ENCODE data around the gene MRPS31. TPM values are rescaled to one million over a fixed set of nuclear protein-coding genes. Genes with fewer than 3 reads are reported as not detected.
A peak's percentile ranks its signal among the peaks of the same experiment; 100 is the strongest.

Gene MRPS31
- total RNA-seq, 2 donors from 2014 or later = 32.0 to 38.7 TPM

- no peak overlapping the region for H3K27ac Mint-ChIP-seq
- whole genome bisulfite sequencing, 2 experiments (ENCODE audit: insufficient coverage in 1 of 2, insufficient read length in 1 of 2) = 100% methylated on average over 1 of the region's 2 CpGs; no CpG with 5 or more reads in 1 of the 2 experiments
- Histone ChIP-seq H3K36me3 (ENCODE audit: control insufficient read depth, insufficient read depth, low read length) (peaks cover 18% of the 10 kb centered on the region), H3K4me3 (ENCODE audit: low read length) (no peak overlapping the region), H3K4me1 (ENCODE audit: control insufficient read depth, insufficient read depth, low read length) (no peaks in the 10 kb centered on the region), H3K27ac (ENCODE audit: low read depth, low read length) (no peak overlapping the region), H3K9ac (ENCODE audit: extremely low read depth, low read length, poor library complexity, severe bottlenecking) (no peak overlapping the region), H3K9me3 (ENCODE audit: control insufficient read depth, low read length) (peaks cover 19% of the 10 kb centered on the region), H3K27me3 (ENCODE audit: control insufficient read depth, insufficient read depth, low read length, poor library complexity, severe bottlenecking) (no peaks in the 10 kb centered on the region)
- H3K27me3 Mint-ChIP-seq (ENCODE audit: insufficient read depth) = peaks cover 14% of the 10 kb centered on the region
- H3K4me3 Mint-ChIP-seq = no peak overlapping the region
- no peak for TF ChIP-seq CTCF (conservative IDR thresholded peaks at IDR 0.05)
- H3K9me3 Mint-ChIP-seq = peaks cover 20% of the 10 kb centered on the region
- no peak for DNase-seq
- peaks cover 32% of the 10 kb centered on the region for H3K36me3 Mint-ChIP-seq (ENCODE audit: low read depth)
- H3K4me1 Mint-ChIP-seq = no peaks in the 10 kb centered on the region
Observed at GRCh38 chr13:40814803-40815202, 43.8 kb upstream of the MRPS31 start.

GRCh38 chr13:40813667-40814454 lies 42.9 kb upstream of the MRPS31 start:
- no peaks in the 10 kb centered on the region for H3K27me3 ChIP-seq (ENCODE audit: control insufficient read depth, insufficient read depth, low read length, poor library complexity, severe bottlenecking)
- peaks cover 13% of the 10 kb centered on the region for H3K27me3 Mint-ChIP-seq (ENCODE audit: insufficient read depth)
- no peak overlapping the region for H3K4me3 Mint-ChIP-seq
- peaks cover 19% of the 10 kb centered on the region for H3K9me3 ChIP-seq (ENCODE audit: control insufficient read depth, low read length)
- no peak overlapping the region for H3K4me3 ChIP-seq (ENCODE audit: low read length)
- DNase-seq = peak; percentile 68
- H3K4me1 ChIP-seq (ENCODE audit: control insufficient read depth, insufficient read depth, low read length) = no peaks in the 10 kb centered on the region
- H3K27ac ChIP-seq (ENCODE audit: low read depth, low read length) = no peak overlapping the region
- H3K9me3 Mint-ChIP-seq = peaks cover 20% of the 10 kb centered on the region
- peaks cover 41% of the 10 kb centered on the region for H3K36me3 Mint-ChIP-seq (ENCODE audit: low read depth)
- no peak overlapping the region for H3K9ac ChIP-seq (ENCODE audit: extremely low read depth, low read length, poor library complexity, severe bottlenecking)
- no peak overlapping the region for H3K27ac Mint-ChIP-seq
- 77 to 80% methylated on average over 3 to 7 of the region's 7 CpGs for WGBS, 2 experiments (ENCODE audit: insufficient coverage in 1 of 2, insufficient read length in 1 of 2)
- H3K36me3 ChIP-seq (ENCODE audit: control insufficient read depth, insufficient read depth, low read length) = peaks cover 28% of the 10 kb centered on the region
- peak; percentile 78 for TF ChIP-seq CTCF (conservative IDR thresholded peaks at IDR 0.05)
- no peaks in the 10 kb centered on the region for H3K4me1 Mint-ChIP-seq

GRCh38 chr13:40812724-40813445 lies 41.9 kb upstream of the MRPS31 start:
- Mint-ChIP-seq H3K4me1 (peaks cover 3% of the 10 kb centered on the region), H3K36me3 (ENCODE audit: low read depth) (peaks cover 50% of the 10 kb centered on the region), H3K9me3 (peaks cover 20% of the 10 kb centered on the region), H3K4me3 (no peak overlapping the region), H3K27ac (no peak overlapping the region), H3K27me3 (ENCODE audit: insufficient read depth) (peaks cover 4% of the 10 kb centered on the region)
- H3K9ac ChIP-seq (ENCODE audit: extremely low read depth, low read length, poor library complexity, severe bottlenecking) = no peak overlapping the region
- no peaks in the 10 kb centered on the region for H3K27me3 ChIP-seq (ENCODE audit: control insufficient read depth, insufficient read depth, low read length, poor library complexity, severe bottlenecking)
- peaks cover 29% of the 10 kb centered on the region for H3K36me3 ChIP-seq (ENCODE audit: control insufficient read depth, insufficient read depth, low read length)
- H3K27ac ChIP-seq (ENCODE audit: low read depth, low read length) = no peak overlapping the region
- WGBS, 2 experiments (ENCODE audit: insufficient coverage in 1 of 2, insufficient read length in 1 of 2) = 96 to 100% methylated on average over 1 to 6 of the region's 6 CpGs
- TF ChIP-seq CTCF (conservative IDR thresholded peaks at IDR 0.05) = no peak
- peaks cover 19% of the 10 kb centered on the region for H3K9me3 ChIP-seq (ENCODE audit: control insufficient read depth, low read length)
- no peak for DNase-seq
- H3K4me1 ChIP-seq (ENCODE audit: control insufficient read depth, insufficient read depth, low read length) = peaks cover 2% of the 10 kb centered on the region
- H3K4me3 ChIP-seq (ENCODE audit: low read length) = no peak overlapping the region

Measured in endodermal cell (in vitro differentiated cells).